ENCODE results near the gene HSPA12B. TPM values are rescaled to one million over a fixed set of nuclear protein-coding genes. Genes with fewer than 3 reads are reported as not detected.
"Not testable (repeated sequence)": the region's sequence is repeated elsewhere in the genome, so short reads cannot be mapped to it uniquely, and the experiment has no call there.

HSPA12B gene
- total and polyA plus RNA-seq, 7 donors = 0.69 to 10.5 (median 6.1) TPM

DNA sequence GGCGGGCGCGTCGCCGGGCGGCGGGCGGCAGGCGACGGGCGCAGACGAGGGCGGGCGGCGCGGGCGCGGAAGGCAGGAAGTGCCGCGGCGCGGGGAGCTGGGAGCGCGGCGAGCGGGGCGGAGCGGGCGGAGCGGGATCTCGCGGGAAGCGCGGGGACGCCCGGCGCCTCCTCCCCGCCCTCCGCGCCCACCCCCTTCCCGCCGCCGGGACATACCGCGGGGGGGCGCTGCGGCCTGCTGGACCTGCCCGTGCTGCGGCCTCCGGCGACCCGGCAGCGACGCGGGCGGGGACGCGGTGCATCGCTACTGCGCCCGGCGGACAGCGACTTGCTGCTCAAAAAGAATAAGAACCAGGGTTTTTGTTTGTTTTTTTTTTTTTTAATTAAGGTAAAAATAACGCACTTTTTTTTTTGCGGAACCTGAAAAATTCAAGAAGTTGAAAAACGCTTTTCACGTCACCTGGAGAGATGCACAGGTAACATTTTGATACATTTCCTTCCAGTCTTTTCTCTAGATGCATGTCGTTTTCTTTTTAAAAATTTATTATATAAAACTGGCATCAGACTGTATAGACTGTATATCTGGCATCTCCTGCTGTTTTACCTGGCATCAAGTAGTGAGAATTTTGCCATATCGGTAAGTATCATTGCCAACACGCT lies 54.3 kb downstream of the HSPA12B start, which contains the start of gene CENPB:
TSS of gene CENPB (minus strand) at position 76 of the 659 bp plus-strand sequence. CDS start 257 bp downstream, outside the sequence.
- Histone ChIP-seq H3K36me3 (peaks cover 0 to 7% (median 0%) of the 10 kb centered on the region in 4 donors), H3K27me3 (no peaks in the 10 kb centered on the region), H3K27ac (peak within 1 kb of the TSS; percentile 84 to 92 (median 86)), H3K4me3 (peak within 1 kb of the TSS; percentile 65 to 73 (median 68)), H3K9me3 (no peaks in the 10 kb centered on the region), H3K4me1 (peaks cover 0 to 41% (median 34%) of the 10 kb centered on the region in 4 donors)
- peak; percentile 94 for DNase-seq
- WGBS, 2 donors = 3% methylated on average over 70 of the region's 70 CpGs
- TF ChIP-seq, protein P1, sequence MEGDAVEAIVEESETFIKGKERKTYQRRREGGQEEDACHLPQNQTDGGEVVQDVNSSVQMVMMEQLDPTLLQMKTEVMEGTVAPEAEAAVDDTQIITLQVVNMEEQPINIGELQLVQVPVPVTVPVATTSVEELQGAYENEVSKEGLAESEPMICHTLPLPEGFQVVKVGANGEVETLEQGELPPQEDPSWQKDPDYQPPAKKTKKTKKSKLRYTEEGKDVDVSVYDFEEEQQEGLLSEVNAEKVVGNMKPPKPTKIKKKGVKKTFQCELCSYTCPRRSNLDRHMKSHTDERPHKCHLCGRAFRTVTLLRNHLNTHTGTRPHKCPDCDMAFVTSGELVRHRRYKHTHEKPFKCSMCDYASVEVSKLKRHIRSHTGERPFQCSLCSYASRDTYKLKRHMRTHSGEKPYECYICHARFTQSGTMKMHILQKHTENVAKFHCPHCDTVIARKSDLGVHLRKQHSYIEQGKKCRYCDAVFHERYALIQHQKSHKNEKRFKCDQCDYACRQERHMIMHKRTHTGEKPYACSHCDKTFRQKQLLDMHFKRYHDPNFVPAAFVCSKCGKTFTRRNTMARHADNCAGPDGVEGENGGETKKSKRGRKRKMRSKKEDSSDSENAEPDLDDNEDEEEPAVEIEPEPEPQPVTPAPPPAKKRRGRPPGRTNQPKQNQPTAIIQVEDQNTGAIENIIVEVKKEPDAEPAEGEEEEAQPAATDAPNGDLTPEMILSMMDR (IDR thresholded peaks at IDR 0.05) = peak; percentile 17 to 79 (median 39)
- TF ChIP-seq POLR2A (IDR thresholded peaks at IDR 0.05) (no peak), POLR2AphosphoS5 (IDR thresholded peaks at IDR 0.05) (peak in 1 of 4 donors; percentile 27)
- intact Hi-C loops (cut with DNase I) = loop anchor here (1.0 to 10.0 kb wide), 3 partner anchors 34 to 228 kb away; partner anchors contain the start of genes AP5S1 and RNF24

DNA sequence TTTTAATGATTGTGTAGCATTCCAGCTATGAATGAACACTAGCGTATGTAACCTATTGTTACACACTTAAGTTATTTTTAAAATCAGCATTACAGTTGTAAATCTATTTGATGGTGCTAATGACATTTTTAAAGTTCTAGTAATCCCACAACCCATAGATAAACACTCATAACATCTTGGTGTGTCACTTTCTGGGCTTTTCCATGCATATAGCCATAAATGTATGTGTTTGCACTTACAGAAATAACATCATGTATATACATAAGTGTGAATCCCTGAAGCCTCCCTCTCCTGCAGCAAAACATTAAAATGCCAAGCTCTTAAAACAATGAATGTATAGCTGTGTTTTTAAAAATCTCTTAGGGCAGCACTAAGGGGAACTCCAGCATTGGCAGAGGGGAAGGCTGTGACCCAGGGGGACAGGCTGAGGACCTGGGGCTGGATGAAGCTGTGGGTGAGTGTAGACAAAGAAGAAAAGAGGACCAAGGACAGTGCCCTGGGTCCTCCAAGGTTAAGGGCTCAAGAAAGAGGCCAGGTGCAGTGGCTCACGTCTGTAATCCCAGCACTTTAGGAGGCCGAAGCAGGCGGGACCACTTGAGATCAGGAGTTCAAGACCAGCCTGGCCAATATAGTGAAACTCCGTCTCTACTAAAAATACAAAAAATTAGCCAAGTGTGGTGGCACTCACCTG lies 55.0 kb downstream of the HSPA12B start:
- no peaks in the 10 kb centered on the region for H3K27me3 ChIP-seq
- intact Hi-C loops (cut with DNase I) = loop anchor here (2.0 to 10.0 kb wide), 2 partner anchors 67 to 227 kb away; partner anchors contain the start of gene RNF24
- H3K27ac ChIP-seq = peak overlapping the region; percentile 29 to 87 (median 66)
- peaks cover 0 to 41% (median 34%) of the 10 kb centered on the region in 4 donors for H3K4me1 ChIP-seq
- H3K9me3 ChIP-seq = no peaks in the 10 kb centered on the region
- TF ChIP-seq EP300 (IDR thresholded peaks at IDR 0.05) = no peak
- no peak for TF ChIP-seq POLR2AphosphoS5 (IDR thresholded peaks at IDR 0.05)
- TF ChIP-seq, protein P1 (IDR thresholded peaks at IDR 0.05) = no peak
- TF ChIP-seq POLR2A (IDR thresholded peaks at IDR 0.05) = no peak
- peak overlapping the region in 2 of 4 donors; percentile 33 to 34 for H3K4me3 ChIP-seq
- peaks cover 0 to 7% (median 0%) of the 10 kb centered on the region in 4 donors for H3K36me3 ChIP-seq
- DNase-seq = no peak
- 80 to 81% methylated on average over 5 of the region's 5 CpGs for WGBS, 2 donors

DNA sequence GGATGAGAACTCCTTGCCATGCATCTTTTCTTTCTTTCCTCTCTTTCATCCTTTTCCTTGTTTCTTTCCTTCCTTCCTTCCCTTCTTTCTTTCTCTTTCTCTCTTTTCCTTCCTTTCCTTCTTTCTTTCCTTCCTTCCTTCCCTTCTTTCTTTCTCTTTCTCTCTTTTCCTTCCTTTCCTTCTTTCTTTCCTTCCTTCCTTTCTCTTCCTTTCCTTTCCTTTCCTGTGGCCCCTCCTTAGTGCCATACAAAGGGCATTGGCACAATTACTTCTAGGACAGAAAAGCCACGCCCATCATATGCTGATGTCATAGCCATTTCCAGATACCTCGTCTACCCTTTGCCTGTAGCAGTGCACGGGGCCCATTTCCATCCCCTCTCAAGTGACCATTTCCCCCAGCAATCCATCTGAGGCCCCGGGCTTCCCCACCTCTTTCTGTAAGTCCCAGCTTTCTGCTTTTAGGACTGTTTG lies 56.2 kb downstream of the HSPA12B start:
- Histone ChIP-seq H3K27me3 (no peaks in the 10 kb centered on the region), H3K4me3 (no peak overlapping the region), H3K27ac (peak overlapping the region in 1 of 4 donors; percentile 37), H3K36me3 (peaks cover 0 to 7% (median 0%) of the 10 kb centered on the region in 4 donors), H3K9me3 (no peaks in the 10 kb centered on the region), H3K4me1 (peaks cover 0 to 32% (median 29%) of the 10 kb centered on the region in 4 donors)
- TF ChIP-seq EP300 (IDR thresholded peaks at IDR 0.05) (no peak), POLR2AphosphoS5 (IDR thresholded peaks at IDR 0.05) (no peak), POLR2A (IDR thresholded peaks at IDR 0.05) (no peak)
- TF ChIP-seq, protein P1 (IDR thresholded peaks at IDR 0.05) = no peak
- intact Hi-C loops (cut with DNase I) = loop anchor here (10.0 kb wide), 1 partner anchor 226 kb away; the partner anchor contains the start of gene RNF24
- DNase-seq = no peak
- 17 to 53% methylated on average over 4 of the region's 4 CpGs for WGBS, 2 donors

DNA sequence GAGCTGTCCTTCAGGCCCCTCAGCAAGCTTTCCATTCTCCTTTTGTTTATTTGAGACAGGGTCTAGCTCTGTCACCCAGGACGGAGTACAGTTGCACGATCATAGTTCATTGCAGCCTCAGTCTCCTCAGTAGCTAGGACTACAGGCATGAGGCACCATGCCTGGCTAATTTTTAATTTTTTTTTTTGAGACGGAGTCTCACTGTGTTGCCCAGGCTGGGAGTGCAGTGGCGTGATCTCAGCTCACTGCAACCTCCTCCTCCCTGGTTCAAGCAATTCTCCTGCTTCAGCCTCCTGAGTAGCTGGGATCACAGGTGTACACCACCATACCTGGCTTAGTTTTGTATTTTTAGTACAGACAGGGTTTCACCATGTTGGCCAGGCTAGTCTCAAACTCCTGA lies 56.7 kb downstream of the HSPA12B start:
- DNase-seq, H3K27ac ChIP-seq, H3K9me3 ChIP-seq, H3K27me3 ChIP-seq, H3K4me3 ChIP-seq, H3K36me3 ChIP-seq: not testable (repeated sequence)
- 88 to 94% methylated on average over 4 of the region's 4 CpGs for WGBS, 2 donors
- intact Hi-C loops (cut with DNase I) = loop anchor here (10.0 kb wide), 1 partner anchor 226 kb away; the partner anchor contains the start of gene RNF24
- H3K4me1 ChIP-seq = peaks cover 0 to 27% (median 24%) of the 10 kb centered on the region in 4 donors

DNA sequence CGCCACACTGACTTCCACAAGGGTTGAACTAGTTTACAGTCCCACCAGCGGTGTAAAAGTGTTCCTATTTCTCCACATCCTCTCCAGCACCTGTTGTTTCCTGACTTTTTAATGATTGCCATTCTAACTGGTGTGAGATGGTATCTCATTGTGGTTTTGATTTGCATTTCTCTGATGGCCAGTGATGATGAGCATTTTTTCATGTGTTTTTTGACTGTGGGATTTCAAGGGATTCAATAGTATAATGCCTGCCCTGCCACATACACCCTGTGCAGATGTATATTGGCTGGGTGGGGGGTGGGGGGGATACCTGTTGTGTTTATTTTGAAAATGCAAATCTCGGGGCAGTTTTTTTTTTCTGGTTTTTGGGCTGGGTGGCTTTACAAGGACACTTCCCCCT lies 61.7 kb downstream of the HSPA12B start:
- H3K27me3 ChIP-seq; H3K36me3 ChIP-seq; H3K4me3 ChIP-seq; intact Hi-C loops (cut with DNase I); DNase-seq; H3K9me3 ChIP-seq: not testable (repeated sequence)
- peak overlapping the region in 2 of 4 donors; percentile 99 for H3K27ac ChIP-seq
- 88 to 90% methylated on average over 1 to 3 of the region's 3 CpGs for WGBS, 2 donors
- H3K4me1 ChIP-seq = peaks cover 0 to 39% (median 35%) of the 10 kb centered on the region in 4 donors
